ENCODE measurements around the gene ATP6V0C. TPM values are rescaled to one million over a fixed set of nuclear protein-coding genes. Genes with fewer than 3 reads are reported as not detected.

The ATP6V0C gene
- polyA plus RNA-seq, 4 donors, result 74.5 to 298 (median 143) TPM

DNA sequence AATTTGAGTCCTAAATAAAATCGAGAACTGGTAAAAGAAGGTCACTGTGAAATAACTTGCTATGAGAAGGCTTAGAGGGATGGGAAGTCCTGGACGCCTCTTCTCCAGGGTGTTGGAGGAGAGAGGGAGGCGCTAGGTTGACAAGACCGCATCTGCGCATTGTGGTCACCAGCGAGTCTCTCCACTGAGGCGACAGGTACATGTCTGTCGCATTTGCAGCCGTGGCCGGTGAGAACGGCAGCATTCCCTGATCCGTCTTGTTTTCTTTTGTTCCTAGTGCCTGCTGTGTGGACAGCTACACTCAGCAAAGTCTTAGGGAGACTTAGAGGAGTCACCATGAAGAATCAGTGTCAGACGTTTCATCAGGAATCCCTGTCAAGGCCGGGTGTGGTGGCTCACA lies 8.1 kb upstream of the ATP6V0C start:
- no peak overlapping the region for H3K27ac ChIP-seq (ENCODE audit: low read depth in 1 of 3, low read length in 2 of 3)
- H3K4me3 ChIP-seq (ENCODE audit: low read depth in 1 of 3, low read length in 3 of 3), result no peak overlapping the region
- no peak for DNase-seq
- H3K9me3 ChIP-seq (ENCODE audit: control insufficient read depth in 2 of 2, insufficient read depth in 1 of 2, low read depth in 1 of 2, low read length in 1 of 2), result no peaks in the 10 kb centered on the region
- peaks cover 0 to 21% (median 0%) of the 10 kb centered on the region in 3 donors for H3K4me1 ChIP-seq (ENCODE audit: control insufficient read depth in 3 of 3, insufficient read depth in 2 of 3, low read depth in 1 of 3, low read length in 2 of 3)
- peaks cover 0 to 33% (median 0%) of the 10 kb centered on the region in 3 donors for H3K36me3 ChIP-seq (ENCODE audit: control insufficient read depth in 3 of 3, insufficient read depth in 2 of 3, low read depth in 1 of 3, low read length in 3 of 3)
- no peaks in the 10 kb centered on the region for H3K27me3 ChIP-seq (ENCODE audit: control insufficient read depth in 3 of 3, insufficient read depth in 3 of 3, low read length in 3 of 3)
- 91 to 92% (median 92%) methylated on average over 14 of the region's 14 CpGs for WGBS, 3 donors
- no peak for FAIRE-seq

DNA sequence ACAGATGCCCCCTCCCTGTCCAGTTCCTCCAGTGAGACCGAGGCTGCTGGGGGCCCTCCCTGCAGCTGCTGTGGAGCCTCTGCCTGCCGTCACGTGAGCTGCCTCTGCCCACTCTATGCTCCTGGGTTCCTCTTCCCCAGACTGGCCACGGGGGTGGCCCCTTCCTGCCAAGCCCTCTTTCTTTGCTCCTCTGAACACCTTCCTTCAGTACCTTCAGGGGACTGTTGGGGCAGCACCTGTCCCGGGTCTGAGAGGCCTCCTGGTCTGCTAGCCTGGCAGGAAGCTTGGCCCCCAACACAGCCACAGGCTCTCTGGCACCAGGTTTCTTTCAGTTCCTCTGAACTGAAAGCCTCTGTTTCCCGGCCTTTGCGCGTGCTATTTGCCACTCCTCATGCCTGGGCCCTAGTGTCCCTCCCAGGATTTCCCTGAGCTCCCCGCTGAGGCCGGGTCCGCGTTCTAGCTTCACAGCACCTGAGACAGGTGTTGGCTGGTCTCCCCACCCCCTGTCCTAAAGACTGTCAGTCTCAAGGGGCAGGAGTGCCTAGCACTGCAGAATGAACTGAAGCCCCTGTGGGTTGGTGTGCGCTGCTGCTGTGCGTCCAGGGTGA lies 6.6 kb upstream of the ATP6V0C start:
- Histone ChIP-seq H3K9me3 (ENCODE audit: control insufficient read depth in 2 of 2, insufficient read depth in 1 of 2, low read depth in 1 of 2, low read length in 1 of 2) (no peaks in the 10 kb centered on the region), H3K36me3 (ENCODE audit: control insufficient read depth in 3 of 3, insufficient read depth in 2 of 3, low read depth in 1 of 3, low read length in 3 of 3) (peaks cover 0 to 24% (median 0%) of the 10 kb centered on the region in 3 donors), H3K27me3 (ENCODE audit: control insufficient read depth in 3 of 3, insufficient read depth in 3 of 3, low read length in 3 of 3) (no peaks in the 10 kb centered on the region), H3K4me3 (ENCODE audit: low read depth in 1 of 3, low read length in 3 of 3) (no peak overlapping the region), H3K4me1 (ENCODE audit: control insufficient read depth in 3 of 3, insufficient read depth in 2 of 3, low read depth in 1 of 3, low read length in 2 of 3) (peaks cover 0 to 22% (median 0%) of the 10 kb centered on the region in 3 donors), H3K27ac (ENCODE audit: low read depth in 1 of 3, low read length in 2 of 3) (peak overlapping the region in 1 of 3 donors; percentile 80)
- DNase-seq (no peak), FAIRE-seq (no peak)
- 75 to 84% (median 78%) methylated on average over 13 to 14 of the region's 14 CpGs for whole genome bisulfite sequencing, 3 donors

DNA sequence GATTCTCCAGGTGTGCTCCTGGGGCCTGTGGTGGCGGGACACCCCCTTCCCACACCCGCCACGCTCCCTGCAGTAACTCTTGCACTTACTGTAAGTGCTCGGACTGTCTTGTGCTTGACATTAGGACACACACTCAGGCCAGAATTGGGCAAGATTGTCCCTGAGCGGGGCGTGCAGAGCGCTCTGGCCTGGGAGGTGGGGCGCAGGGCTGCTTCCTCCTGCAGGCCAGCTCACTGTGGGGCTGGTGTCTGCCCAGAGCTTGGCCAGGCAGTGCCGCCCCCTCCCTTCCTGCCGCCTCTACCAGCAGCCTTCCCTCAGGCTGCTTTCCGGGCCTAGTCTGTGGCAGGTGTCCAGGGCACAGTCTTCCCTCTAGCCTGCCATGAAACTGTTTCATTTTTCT lies 6.1 kb upstream of the ATP6V0C start:
- DNase-seq, result no peak
- Histone ChIP-seq H3K27me3 (ENCODE audit: control insufficient read depth in 3 of 3, insufficient read depth in 3 of 3, low read length in 3 of 3) (no peaks in the 10 kb centered on the region), H3K9me3 (ENCODE audit: control insufficient read depth in 2 of 2, insufficient read depth in 1 of 2, low read depth in 1 of 2, low read length in 1 of 2) (no peaks in the 10 kb centered on the region), H3K27ac (ENCODE audit: low read depth in 1 of 3, low read length in 2 of 3) (peak overlapping the region in 1 of 3 donors; percentile 80), H3K4me1 (ENCODE audit: control insufficient read depth in 3 of 3, insufficient read depth in 2 of 3, low read depth in 1 of 3, low read length in 2 of 3) (peaks cover 0 to 23% (median 0%) of the 10 kb centered on the region in 3 donors), H3K36me3 (ENCODE audit: control insufficient read depth in 3 of 3, insufficient read depth in 2 of 3, low read depth in 1 of 3, low read length in 3 of 3) (peaks cover 0 to 19% (median 0%) of the 10 kb centered on the region in 3 donors), H3K4me3 (ENCODE audit: low read depth in 1 of 3, low read length in 3 of 3) (no peak overlapping the region)
- FAIRE-seq, result no peak
- 85 to 93% (median 93%) methylated on average over 9 to 11 of the region's 11 CpGs for WGBS, 3 donors

DNA sequence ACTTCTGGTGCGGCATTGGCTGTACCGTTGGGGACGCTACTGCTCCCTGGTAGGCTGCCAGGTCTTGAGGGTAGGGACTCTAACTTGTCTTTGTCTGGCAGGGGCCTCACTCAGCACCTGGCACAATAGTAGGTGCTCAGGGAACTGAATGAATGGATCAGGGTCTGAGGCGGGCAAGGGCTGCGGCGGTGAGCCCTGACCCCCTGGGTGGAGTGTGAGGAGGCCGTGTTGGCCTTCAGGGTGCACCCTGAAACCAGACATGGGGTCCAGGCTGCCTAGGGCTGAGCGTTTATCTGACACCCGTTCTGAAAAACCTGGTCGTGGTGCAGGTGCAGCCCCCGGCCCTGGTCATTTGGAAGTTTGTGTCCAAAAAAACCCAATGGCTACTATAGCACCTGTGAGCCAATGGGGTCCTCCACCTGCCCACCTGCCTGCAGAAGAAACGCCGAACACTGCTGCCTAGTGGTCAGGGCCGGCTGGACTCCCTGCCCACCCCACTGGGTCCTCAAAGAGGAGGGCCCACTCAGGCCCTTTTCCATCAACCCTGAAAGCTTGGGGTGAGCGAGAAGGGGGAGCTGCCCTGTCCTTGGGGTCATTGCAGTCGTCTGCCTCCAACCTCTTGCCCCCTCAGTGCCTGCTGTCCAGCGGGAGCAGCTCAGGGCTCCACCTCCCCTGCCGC lies 4.9 kb upstream of the ATP6V0C start:
- peaks cover 0 to 23% (median 0%) of the 10 kb centered on the region in 3 donors for H3K4me1 ChIP-seq (ENCODE audit: control insufficient read depth in 3 of 3, insufficient read depth in 2 of 3, low read depth in 1 of 3, low read length in 2 of 3)
- no peak overlapping the region for H3K4me3 ChIP-seq (ENCODE audit: low read depth in 1 of 3, low read length in 3 of 3)
- DNase-seq (no peak), FAIRE-seq (no peak)
- H3K27ac ChIP-seq (ENCODE audit: low read depth in 1 of 3, low read length in 2 of 3), result no peak overlapping the region
- peaks cover 0 to 19% (median 0%) of the 10 kb centered on the region in 3 donors for H3K36me3 ChIP-seq (ENCODE audit: control insufficient read depth in 3 of 3, insufficient read depth in 2 of 3, low read depth in 1 of 3, low read length in 3 of 3)
- 86 to 93% (median 91%) methylated on average over 18 of the region's 18 CpGs for WGBS, 3 donors
- H3K27me3 ChIP-seq (ENCODE audit: control insufficient read depth in 3 of 3, insufficient read depth in 3 of 3, low read length in 3 of 3), result no peaks in the 10 kb centered on the region
- H3K9me3 ChIP-seq (ENCODE audit: control insufficient read depth in 2 of 2, insufficient read depth in 1 of 2, low read depth in 1 of 2, low read length in 1 of 2), result no peaks in the 10 kb centered on the region

GRCh38 chr16:2511128-2511800 lies 2.5 kb upstream of the ATP6V0C start:
- H3K36me3 ChIP-seq (ENCODE audit: control insufficient read depth in 3 of 3, insufficient read depth in 2 of 3, low read depth in 1 of 3, low read length in 3 of 3), result peaks cover 0 to 34% (median 0%) of the 10 kb centered on the region in 3 donors
- peak in 1 of 2 donors; percentile 75 for DNase-seq
- H3K9me3 ChIP-seq (ENCODE audit: control insufficient read depth in 2 of 2, insufficient read depth in 1 of 2, low read depth in 1 of 2, low read length in 1 of 2), result no peaks in the 10 kb centered on the region
- 54 to 61% (median 56%) methylated on average over 24 of the region's 24 CpGs for WGBS, 3 donors
- FAIRE-seq, result no peak
- no peaks in the 10 kb centered on the region for H3K27me3 ChIP-seq (ENCODE audit: control insufficient read depth in 3 of 3, insufficient read depth in 3 of 3, low read length in 3 of 3)
- no peak overlapping the region for H3K4me3 ChIP-seq (ENCODE audit: low read depth in 1 of 3, low read length in 3 of 3)
- H3K27ac ChIP-seq (ENCODE audit: low read depth in 1 of 3, low read length in 2 of 3), result no peak overlapping the region
- H3K4me1 ChIP-seq (ENCODE audit: control insufficient read depth in 3 of 3, insufficient read depth in 2 of 3, low read depth in 1 of 3, low read length in 2 of 3), result peaks cover 1 to 33% (median 2%) of the 10 kb centered on the region in 3 donors

DNA sequence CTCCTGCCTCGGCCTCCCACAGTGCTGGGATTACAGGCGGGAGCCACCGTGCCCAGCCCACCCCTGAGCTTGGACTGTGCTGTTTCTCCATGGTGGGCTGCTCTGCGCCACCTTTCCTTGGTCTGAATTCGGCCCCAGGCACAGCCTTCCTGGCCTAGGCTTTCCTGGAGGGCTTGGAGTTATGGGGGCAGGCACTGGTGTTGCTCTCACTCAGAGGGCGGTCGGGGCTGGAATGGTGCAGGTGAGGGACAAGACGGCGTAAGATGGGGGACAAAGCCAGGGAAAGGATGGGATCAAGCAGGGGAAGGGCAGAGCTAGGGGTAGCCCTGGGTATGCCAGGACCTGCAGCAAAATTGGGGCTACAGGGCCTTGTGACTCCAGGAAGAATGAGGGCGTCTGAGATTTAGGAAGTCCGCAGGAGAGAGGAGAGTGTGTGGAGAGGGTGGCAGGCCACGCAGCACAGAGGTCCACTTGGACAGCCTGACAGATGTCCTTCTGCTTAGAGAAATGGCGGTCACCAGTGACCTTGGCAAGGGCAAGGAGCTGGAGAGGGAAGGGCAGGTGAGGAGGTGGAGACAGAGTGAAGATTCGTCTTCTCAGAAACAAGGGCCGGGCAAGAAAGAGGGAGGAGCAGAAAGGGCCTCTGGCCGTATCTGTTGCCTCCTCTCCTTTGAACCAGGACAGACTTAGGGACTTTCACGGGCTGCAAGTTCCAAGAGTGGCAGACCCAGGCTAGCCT lies 1.6 kb upstream of the ATP6V0C start:
- Histone ChIP-seq H3K27me3 (ENCODE audit: control insufficient read depth in 3 of 3, insufficient read depth in 3 of 3, low read length in 3 of 3) (no peaks in the 10 kb centered on the region), H3K4me3 (ENCODE audit: low read depth in 1 of 3, low read length in 3 of 3) (no peak overlapping the region), H3K27ac (ENCODE audit: low read depth in 1 of 3, low read length in 2 of 3) (peak overlapping the region in 2 of 3 donors; percentile 81 to 94), H3K36me3 (ENCODE audit: control insufficient read depth in 3 of 3, insufficient read depth in 2 of 3, low read depth in 1 of 3, low read length in 3 of 3) (peaks cover 0 to 38% (median 0%) of the 10 kb centered on the region in 3 donors), H3K4me1 (ENCODE audit: control insufficient read depth in 3 of 3, insufficient read depth in 2 of 3, low read depth in 1 of 3, low read length in 2 of 3) (peaks cover 3 to 42% (median 7%) of the 10 kb centered on the region in 3 donors), H3K9me3 (ENCODE audit: control insufficient read depth in 2 of 2, insufficient read depth in 1 of 2, low read depth in 1 of 2, low read length in 1 of 2) (no peaks in the 10 kb centered on the region)
- 89 to 92% (median 92%) methylated on average over 17 of the region's 17 CpGs for WGBS, 3 donors
- FAIRE-seq (no peak), DNase-seq (no peak)

DNA sequence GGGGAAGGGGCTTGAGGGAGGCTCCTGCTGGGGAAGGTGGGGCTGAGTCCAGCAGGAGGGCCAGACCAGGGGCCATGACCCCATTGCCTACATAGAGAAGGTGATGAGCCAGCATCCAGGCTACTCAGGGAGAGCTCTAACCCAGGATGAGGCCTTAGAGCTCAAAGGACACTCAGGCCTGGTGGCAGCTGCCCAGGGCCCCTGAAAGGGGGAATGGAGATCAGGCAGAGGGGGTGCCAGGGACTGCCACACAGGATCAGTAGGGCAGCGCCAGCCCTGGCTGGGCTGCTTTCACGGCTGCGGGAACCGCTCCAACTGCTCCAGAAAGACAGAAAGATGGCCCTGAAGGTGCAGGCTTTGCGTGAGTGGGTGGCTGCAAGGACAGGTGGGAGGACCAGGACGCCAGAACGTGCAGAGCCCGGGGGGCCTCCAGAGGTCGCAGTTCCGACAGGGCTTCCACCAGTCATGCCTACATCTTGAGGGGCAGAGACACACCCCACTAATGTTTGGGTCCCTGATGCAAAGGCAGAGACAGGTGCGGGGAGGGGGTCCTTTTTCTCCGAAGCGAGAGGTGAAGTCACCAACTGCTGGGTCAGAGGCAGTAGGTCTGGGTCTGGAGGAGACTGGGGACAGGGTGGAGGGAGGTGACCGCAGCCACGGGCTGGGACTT lies 882 bp upstream of the ATP6V0C start:
- Histone ChIP-seq H3K27me3 (ENCODE audit: control insufficient read depth in 3 of 3, insufficient read depth in 3 of 3, low read length in 3 of 3) (no peaks in the 10 kb centered on the region), H3K4me3 (ENCODE audit: low read depth in 1 of 3, low read length in 3 of 3) (peak overlapping the region in 2 of 3 donors; percentile 47 to 95), H3K4me1 (ENCODE audit: control insufficient read depth in 3 of 3, insufficient read depth in 2 of 3, low read depth in 1 of 3, low read length in 2 of 3) (peaks cover 3 to 48% (median 7%) of the 10 kb centered on the region in 3 donors), H3K27ac (ENCODE audit: low read depth in 1 of 3, low read length in 2 of 3) (peak overlapping the region; percentile 81 to 95 (median 94)), H3K36me3 (ENCODE audit: control insufficient read depth in 3 of 3, insufficient read depth in 2 of 3, low read depth in 1 of 3, low read length in 3 of 3) (peaks cover 0 to 40% (median 0%) of the 10 kb centered on the region in 3 donors), H3K9me3 (ENCODE audit: control insufficient read depth in 2 of 2, insufficient read depth in 1 of 2, low read depth in 1 of 2, low read length in 1 of 2) (no peaks in the 10 kb centered on the region)
- 44 to 53% (median 51%) methylated on average over 14 to 15 of the region's 15 CpGs for WGBS, 3 donors
- FAIRE-seq (no peak), DNase-seq (peak in 1 of 2 donors; percentile 53)

Measured in small intestine (tissue), 7 donors.